Measurements from ENCODE around the gene CEP290. TPM values are rescaled to one million over a fixed set of nuclear protein-coding genes. Genes with fewer than 3 reads are reported as not detected.
"Not testable (repeated sequence)": the region's sequence is repeated elsewhere in the genome, so short reads cannot be mapped to it uniquely, and the experiment has no call there.

Gene CEP290
- total RNA-seq, 1 experiment from 2014 or later, result 12.8 TPM

DNA sequence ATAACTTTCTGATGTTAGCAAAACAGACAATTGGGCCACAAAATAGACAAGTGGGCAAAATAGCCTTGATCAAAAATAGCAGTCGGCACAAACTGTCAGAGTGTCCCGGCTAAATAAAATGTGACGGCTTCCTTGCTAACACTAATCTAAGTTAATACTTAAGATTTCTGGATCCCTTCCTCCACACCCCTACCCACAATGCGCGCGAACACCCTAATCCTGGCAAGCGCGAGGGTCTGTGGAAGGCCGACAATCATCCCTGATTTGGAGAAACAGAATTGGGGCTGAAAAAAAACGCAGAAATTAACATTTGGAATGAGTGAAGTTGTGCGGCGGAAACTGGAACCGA, 489 bp downstream of the CEP290 start:
- H3K4ac ChIP-seq (ENCODE audit: low read depth, low read length), result no peak overlapping the region
- H2BK20ac ChIP-seq (ENCODE audit: low read depth, low read length, poor library complexity, severe bottlenecking), result no peak overlapping the region
- no peak overlapping the region for H3K23ac ChIP-seq (ENCODE audit: insufficient read length, low read depth, low read length)
- H3K9ac ChIP-seq (ENCODE audit: extremely low read depth, insufficient read length, low read length), result no peak overlapping the region
- no peaks in the 10 kb centered on the region for H4K20me1 ChIP-seq (ENCODE audit: control insufficient read depth, insufficient read depth, insufficient read length)
- no peak overlapping the region for H4K91ac ChIP-seq (ENCODE audit: insufficient read length, low read depth, low read length)
- no peak overlapping the region for H4K5ac ChIP-seq (ENCODE audit: insufficient read length, low read depth, low read length)
- no peak overlapping the region for H3K14ac ChIP-seq (ENCODE audit: insufficient read depth, low read length)
- H2BK120ac ChIP-seq (ENCODE audit: low read depth, low read length, poor library complexity, severe bottlenecking), result no peak overlapping the region
- H3K4me2 ChIP-seq (ENCODE audit: insufficient read depth, insufficient read length, low read length), result peak overlapping the region; percentile 75
- peaks cover 5% of the 10 kb centered on the region; the same call in 1 of the 2 replicates for H3K4me1 ChIP-seq (ENCODE audit: insufficient read depth, low read length)
- H4K8ac ChIP-seq (replicated peaks; ENCODE audit: insufficient read length, low read depth, low read length), result no peak overlapping the region
- H3K23me2 ChIP-seq (ENCODE audit: insufficient read length, low read depth, low read length, poor library complexity, severe bottlenecking), result no peaks in the 10 kb centered on the region
- TF ChIP-seq, protein P1, sequence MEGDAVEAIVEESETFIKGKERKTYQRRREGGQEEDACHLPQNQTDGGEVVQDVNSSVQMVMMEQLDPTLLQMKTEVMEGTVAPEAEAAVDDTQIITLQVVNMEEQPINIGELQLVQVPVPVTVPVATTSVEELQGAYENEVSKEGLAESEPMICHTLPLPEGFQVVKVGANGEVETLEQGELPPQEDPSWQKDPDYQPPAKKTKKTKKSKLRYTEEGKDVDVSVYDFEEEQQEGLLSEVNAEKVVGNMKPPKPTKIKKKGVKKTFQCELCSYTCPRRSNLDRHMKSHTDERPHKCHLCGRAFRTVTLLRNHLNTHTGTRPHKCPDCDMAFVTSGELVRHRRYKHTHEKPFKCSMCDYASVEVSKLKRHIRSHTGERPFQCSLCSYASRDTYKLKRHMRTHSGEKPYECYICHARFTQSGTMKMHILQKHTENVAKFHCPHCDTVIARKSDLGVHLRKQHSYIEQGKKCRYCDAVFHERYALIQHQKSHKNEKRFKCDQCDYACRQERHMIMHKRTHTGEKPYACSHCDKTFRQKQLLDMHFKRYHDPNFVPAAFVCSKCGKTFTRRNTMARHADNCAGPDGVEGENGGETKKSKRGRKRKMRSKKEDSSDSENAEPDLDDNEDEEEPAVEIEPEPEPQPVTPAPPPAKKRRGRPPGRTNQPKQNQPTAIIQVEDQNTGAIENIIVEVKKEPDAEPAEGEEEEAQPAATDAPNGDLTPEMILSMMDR (conservative IDR thresholded peaks at IDR 0.05), result no peak
- H3K4me3 Mint-ChIP-seq, result peak overlapping the region; percentile 88 to 97
- no peaks in the 10 kb centered on the region for H3K9me3 Mint-ChIP-seq
- no peak for DNase-seq
- H3K79me2 ChIP-seq (ENCODE audit: insufficient read depth, low read length), result peaks cover 5% of the 10 kb centered on the region; the same call in 1 of the 2 replicates
- H3K27ac Mint-ChIP-seq, result peak overlapping the region in 2 of 3 experiments; percentile 76 to 80; a peak in 4 of 7 replicates
- H3K27me3 ChIP-seq (ENCODE audit: insufficient read depth, low read length), result no peaks in the 10 kb centered on the region
- peaks cover 32 to 35% of the 10 kb centered on the region in 2 experiments for H3K4me1 Mint-ChIP-seq
- no CpG with 5 or more reads among the region's 13 CpGs for WGBS (ENCODE audit: extremely low coverage, insufficient read length, low lambda C conversion rate)
- H3K36me3 Mint-ChIP-seq (ENCODE audit: insufficient read depth in 1 of 3, low read depth in 3 of 3), result peaks cover 0 to 11% (median 0%) of the 10 kb centered on the region in 3 experiments; a peak in 3 of 7 replicates
- H3T11ph ChIP-seq (ENCODE audit: low read length), result no peak overlapping the region
- H2AFZ ChIP-seq (ENCODE audit: low read length), result no peak overlapping the region
- no peak overlapping the region for H3K56ac ChIP-seq (ENCODE audit: insufficient read length, low read depth, low read length)
- H3K18ac ChIP-seq (ENCODE audit: insufficient read length, low read depth, low read length), result no peak overlapping the region
- no peak overlapping the region for H2BK15ac ChIP-seq (ENCODE audit: low read depth, low read length)
- H2BK12ac ChIP-seq (ENCODE audit: insufficient read length, low read depth, low read length), result no peak overlapping the region
- H3K9me3 ChIP-seq (ENCODE audit: control insufficient read depth, low read depth, low read length), result no peaks in the 10 kb centered on the region
- H3K27me3 Mint-ChIP-seq (ENCODE audit: low read depth), result no peaks in the 10 kb centered on the region
- no peaks in the 10 kb centered on the region for H3K79me1 ChIP-seq (ENCODE audit: insufficient read depth, low read depth, low read length, poor library complexity, severe bottlenecking)
- no peak overlapping the region for H2BK5ac ChIP-seq (ENCODE audit: insufficient read length, low read length)
- H2AK5ac ChIP-seq (ENCODE audit: insufficient read length, low read length), result no peak overlapping the region
- no peak overlapping the region for H3K27ac ChIP-seq (ENCODE audit: insufficient read length, low read depth, low read length)

DNA sequence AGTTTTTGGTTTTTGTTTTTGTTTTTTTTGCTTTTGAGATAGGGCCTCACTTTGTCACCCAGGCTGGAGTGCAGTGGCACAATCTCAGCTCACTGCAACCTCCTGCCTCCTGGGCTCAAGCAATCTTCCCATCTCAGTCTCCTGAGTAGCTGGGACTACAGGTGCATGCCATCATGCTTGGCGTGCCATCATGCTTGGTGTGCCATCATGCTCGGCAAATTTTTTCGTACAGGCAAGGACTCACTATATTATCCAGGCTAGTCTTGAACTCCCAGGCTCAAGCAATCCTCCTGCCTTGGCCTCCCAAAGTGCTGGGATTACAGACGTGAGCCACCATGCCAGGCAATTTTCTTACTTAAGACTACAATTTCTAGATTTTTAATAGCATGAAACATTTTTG, 2.2 kb downstream of the CEP290 start:
- not testable (repeated sequence) for H3K27ac ChIP-seq (ENCODE audit: insufficient read length, low read depth, low read length); H3K4ac ChIP-seq (ENCODE audit: low read depth, low read length); H3K14ac ChIP-seq (ENCODE audit: insufficient read depth, low read length); H3K23me2 ChIP-seq (ENCODE audit: insufficient read length, low read depth, low read length, poor library complexity, severe bottlenecking); H2AFZ ChIP-seq (ENCODE audit: low read length); H3K27me3 Mint-ChIP-seq (ENCODE audit: low read depth); H4K20me1 ChIP-seq (ENCODE audit: control insufficient read depth, insufficient read depth, insufficient read length); H3K79me2 ChIP-seq (ENCODE audit: insufficient read depth, low read length); H4K91ac ChIP-seq (ENCODE audit: insufficient read length, low read depth, low read length); H3K23ac ChIP-seq (ENCODE audit: insufficient read length, low read depth, low read length); H2BK15ac ChIP-seq (ENCODE audit: low read depth, low read length); H3K4me2 ChIP-seq (ENCODE audit: insufficient read depth, insufficient read length, low read length); H3K4me1 ChIP-seq (ENCODE audit: insufficient read depth, low read length); H3K9me3 ChIP-seq (ENCODE audit: control insufficient read depth, low read depth, low read length); H3K56ac ChIP-seq (ENCODE audit: insufficient read length, low read depth, low read length); H2BK12ac ChIP-seq (ENCODE audit: insufficient read length, low read depth, low read length); H3K27ac Mint-ChIP-seq; H4K8ac ChIP-seq (replicated peaks; ENCODE audit: insufficient read length, low read depth, low read length); H2BK20ac ChIP-seq (ENCODE audit: low read depth, low read length, poor library complexity, severe bottlenecking); H4K5ac ChIP-seq (ENCODE audit: insufficient read length, low read depth, low read length); H3K4me3 Mint-ChIP-seq; H2BK120ac ChIP-seq (ENCODE audit: low read depth, low read length, poor library complexity, severe bottlenecking); H3K79me1 ChIP-seq (ENCODE audit: insufficient read depth, low read depth, low read length, poor library complexity, severe bottlenecking); H3K27me3 ChIP-seq (ENCODE audit: insufficient read depth, low read length); H3T11ph ChIP-seq (ENCODE audit: low read length); H3K18ac ChIP-seq (ENCODE audit: insufficient read length, low read depth, low read length); H3K9ac ChIP-seq (ENCODE audit: extremely low read depth, insufficient read length, low read length); H2BK5ac ChIP-seq (ENCODE audit: insufficient read length, low read length); DNase-seq; H3K9me3 Mint-ChIP-seq; H2AK5ac ChIP-seq (ENCODE audit: insufficient read length, low read length)
- WGBS (ENCODE audit: extremely low coverage, insufficient read length, low lambda C conversion rate), result no CpG with 5 or more reads among the region's 4 CpGs
- peaks cover 0 to 11% (median 0%) of the 10 kb centered on the region in 3 experiments; a peak in 3 of 7 replicates for H3K36me3 Mint-ChIP-seq (ENCODE audit: insufficient read depth in 1 of 3, low read depth in 3 of 3)
- H3K4me1 Mint-ChIP-seq, result peaks cover 16 to 18% of the 10 kb centered on the region in 2 experiments

Measured in H9 (cell line).